A673 (cell line): Measurements from ENCODE around the gene SEMA6D.

ENCODE experiments used
- EZH2 ChIP-seq: fragments of 200-600 bp; sonication (generic); IDR thresholded peaks from 2 replicates; pipeline ENCODE4 v1.6.1; 2017; ENCODE audit warnings: borderline replicate concordance, low read depth, mild to moderate bottlenecking, mixed read lengths, antibody characterized with exemption, low read length; ENCODE audit not compliant: poor library complexity, severe bottlenecking
- TF ChIP-seq, protein P1 (sequence below): fragments of 300-800, 200-600 bp; sonication (generic); conservative IDR thresholded peaks from 2 replicates; pipeline ENCODE4 v1.5.1; 2017; ENCODE audit warnings: low read depth, mild to moderate bottlenecking, antibody characterized with exemption, low read length, moderate library complexity, mixed read lengths

DNA sequence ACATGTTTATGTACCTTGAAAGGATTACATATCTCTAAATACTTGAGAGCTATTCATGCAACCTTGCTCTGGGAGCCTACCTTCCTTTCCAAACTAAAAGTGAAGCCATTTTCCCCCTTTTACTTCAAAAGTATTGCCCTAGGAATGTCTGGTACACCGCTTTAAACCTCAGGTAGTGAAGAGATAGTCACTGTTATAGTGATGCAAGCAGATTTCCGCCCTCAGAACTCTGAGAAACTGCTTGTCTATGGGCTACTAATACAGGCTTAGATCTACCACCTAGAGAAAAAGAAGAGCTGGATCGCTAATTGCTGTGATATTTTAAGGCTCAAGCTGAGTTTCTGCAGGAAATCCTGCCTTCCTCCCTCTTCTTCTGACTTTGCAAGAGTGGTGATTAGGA, 78.6 kb downstream of the SEMA6D start:
- TF ChIP-seq EZH2: no peak
- TF ChIP-seq, protein P1, sequence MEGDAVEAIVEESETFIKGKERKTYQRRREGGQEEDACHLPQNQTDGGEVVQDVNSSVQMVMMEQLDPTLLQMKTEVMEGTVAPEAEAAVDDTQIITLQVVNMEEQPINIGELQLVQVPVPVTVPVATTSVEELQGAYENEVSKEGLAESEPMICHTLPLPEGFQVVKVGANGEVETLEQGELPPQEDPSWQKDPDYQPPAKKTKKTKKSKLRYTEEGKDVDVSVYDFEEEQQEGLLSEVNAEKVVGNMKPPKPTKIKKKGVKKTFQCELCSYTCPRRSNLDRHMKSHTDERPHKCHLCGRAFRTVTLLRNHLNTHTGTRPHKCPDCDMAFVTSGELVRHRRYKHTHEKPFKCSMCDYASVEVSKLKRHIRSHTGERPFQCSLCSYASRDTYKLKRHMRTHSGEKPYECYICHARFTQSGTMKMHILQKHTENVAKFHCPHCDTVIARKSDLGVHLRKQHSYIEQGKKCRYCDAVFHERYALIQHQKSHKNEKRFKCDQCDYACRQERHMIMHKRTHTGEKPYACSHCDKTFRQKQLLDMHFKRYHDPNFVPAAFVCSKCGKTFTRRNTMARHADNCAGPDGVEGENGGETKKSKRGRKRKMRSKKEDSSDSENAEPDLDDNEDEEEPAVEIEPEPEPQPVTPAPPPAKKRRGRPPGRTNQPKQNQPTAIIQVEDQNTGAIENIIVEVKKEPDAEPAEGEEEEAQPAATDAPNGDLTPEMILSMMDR: no peak
